HG02938 (cell line): Measurements from ENCODE around the gene CEP19.

Experiments
- ATAC-seq: cut with Tn5 transposase; IDR thresholded peaks from one replicate; pipeline ENCODE4 v1.9.1; 2021; ENCODE audit warnings: mild to moderate bottlenecking, moderate library complexity; ENCODE audit not compliant: unreplicated experiment

CEP19 gene

DNA sequence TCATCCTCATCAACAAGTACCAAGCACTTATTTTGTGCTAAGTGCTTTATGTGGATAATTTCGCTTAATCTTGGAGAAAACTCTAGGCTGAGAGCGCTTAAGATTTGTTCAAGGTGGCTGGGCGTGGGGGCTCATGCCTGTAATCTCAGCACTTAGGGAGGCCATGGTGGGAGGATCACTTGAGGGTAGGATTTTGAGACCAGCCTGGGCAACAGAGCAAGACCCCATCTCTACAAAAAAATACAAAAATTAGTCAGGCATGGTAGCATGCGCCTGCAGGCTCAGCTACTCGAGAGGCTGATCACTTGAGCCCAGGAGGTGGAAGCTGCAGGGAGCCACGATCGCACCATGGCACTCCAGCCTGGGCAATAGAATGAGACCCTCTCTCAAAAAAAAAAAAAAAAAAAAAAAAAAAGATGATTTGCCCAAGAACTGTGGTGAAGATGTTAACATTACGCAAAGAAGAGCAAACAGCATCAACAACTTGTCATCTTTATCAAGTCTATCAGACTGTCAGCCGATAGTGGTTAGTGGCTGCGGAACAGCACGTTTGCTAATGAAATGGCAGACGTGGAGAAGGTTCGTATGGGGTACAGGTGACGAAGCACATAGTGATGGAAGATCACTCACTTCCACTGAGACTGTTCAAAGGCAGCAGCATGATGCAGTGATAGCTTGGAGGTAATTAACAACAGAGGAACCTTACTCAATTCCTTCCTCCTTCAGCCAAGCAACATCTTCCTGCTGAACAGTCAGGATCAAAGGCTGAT is 44.8 kb downstream of the CEP19 start:
- no peak for ATAC-seq

DNA sequence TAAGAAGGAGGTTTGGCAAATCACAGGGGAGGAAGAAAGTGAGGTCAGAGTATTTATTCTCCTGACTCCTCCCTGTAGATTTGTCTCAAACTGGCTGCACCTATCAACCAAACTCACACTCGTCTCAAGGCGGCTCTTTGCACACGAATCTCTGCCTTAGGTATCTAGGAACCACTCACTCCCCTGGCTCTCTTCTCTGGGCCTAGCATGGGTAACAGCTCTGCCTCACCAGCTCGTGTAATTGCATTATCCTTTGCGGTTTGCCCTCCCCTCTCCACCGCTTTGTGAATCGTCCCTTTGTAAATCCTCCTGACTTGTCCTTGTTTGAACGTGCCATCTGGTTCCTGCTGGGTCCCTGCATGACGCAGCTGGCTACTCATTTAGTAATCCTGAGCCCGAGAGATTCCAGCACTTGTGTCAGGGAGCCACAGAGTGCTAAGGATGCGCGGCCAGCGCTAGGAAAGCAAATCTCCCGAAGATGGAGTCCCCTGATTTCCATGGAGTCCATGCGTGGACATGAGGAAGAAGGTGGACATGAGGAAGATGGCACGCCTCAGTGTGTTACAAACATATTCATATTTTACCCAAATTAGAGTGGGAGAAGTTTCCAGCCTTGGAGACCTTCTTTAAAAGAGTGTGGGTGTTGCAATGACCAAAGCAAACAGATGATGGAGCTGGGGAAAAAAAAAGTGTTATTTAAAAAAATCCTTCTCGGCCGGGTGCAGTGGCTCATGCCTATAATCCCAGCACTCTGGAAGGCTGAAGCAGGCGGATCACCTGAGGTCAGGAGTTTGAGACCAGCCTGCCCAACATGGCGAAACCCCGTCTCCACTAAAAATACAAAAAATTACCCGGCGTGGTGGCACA is 45.8 kb downstream of the CEP19 start:
- no peak for ATAC-seq

DNA sequence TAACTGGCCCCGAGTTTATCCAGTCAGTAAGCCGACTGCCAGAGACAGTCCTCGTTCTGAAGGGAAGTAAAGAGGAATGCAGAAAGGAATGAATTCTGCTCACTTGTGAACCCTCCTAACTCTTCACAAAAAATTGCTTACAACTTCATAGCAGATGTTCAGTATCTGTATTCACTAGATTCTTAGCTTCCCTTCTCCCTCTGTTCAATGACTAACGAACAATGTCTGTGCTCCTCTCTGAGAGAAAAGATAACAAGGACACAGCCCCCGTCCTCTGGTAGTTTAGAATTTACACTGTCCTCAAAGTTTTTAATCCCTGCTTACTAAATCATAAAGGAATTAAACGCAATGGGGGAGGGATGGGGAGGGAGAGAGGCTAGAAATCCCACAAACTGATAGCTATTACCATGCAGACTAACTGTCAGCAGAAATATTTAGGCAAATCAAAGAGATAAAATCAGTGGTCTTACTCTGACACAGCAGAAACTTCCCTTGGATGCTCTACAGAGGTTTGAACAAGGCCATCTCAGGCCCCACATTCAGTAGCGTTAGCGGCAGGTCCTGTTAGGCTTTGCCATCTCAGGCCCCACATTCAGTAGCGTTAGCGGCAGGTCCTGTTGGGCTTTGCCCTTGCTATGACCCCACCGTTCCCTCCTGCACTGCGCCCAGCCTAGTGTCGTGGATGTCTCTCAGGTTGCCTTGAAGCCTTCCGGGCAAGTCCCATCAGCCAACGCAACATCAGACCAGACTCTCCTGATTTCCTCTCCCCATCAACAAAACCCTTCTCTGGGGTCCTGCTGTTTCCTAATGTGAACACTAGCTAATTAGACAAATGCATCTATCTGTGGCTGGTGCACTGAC is 49.1 kb downstream of the CEP19 start:
- no peak for ATAC-seq

DNA sequence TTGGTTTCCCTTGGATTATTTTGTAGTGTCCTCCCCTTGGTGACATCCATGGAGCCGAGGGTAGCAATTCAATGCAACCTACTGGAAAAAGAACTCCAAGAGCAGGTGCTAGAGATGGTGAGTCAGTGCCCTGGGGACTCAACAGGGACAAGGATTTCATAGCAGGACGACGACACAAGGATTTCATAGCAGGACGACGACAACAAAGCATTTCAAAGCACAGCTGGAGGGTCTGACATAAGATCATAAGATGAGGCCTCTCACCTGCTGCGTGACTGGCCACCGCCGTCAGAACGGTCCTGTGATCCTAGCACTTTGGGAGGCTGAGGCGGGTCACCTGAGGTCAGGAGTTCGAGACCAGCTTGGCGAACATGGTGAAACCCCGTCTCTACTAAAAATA is 50.0 kb downstream of the CEP19 start:
- no peak for ATAC-seq

DNA sequence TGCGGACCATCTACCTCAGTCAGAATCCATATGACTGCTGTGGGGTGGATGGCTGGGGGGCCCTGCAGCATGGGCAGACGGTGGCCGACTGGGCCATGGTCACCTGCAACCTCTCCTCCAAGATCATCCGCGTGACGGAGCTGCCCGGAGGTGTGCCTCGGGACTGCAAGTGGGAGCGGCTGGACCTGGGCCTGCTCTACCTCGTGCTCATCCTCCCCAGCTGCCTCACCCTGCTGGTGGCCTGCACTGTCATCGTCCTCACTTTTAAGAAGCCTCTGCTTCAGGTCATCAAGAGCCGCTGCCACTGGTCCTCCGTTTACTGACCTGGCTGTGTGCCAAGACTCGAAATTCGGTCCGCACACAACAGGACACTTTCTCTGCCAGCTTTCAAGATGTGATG is 50.6 kb downstream of the CEP19 start:
- no peak for ATAC-seq

DNA sequence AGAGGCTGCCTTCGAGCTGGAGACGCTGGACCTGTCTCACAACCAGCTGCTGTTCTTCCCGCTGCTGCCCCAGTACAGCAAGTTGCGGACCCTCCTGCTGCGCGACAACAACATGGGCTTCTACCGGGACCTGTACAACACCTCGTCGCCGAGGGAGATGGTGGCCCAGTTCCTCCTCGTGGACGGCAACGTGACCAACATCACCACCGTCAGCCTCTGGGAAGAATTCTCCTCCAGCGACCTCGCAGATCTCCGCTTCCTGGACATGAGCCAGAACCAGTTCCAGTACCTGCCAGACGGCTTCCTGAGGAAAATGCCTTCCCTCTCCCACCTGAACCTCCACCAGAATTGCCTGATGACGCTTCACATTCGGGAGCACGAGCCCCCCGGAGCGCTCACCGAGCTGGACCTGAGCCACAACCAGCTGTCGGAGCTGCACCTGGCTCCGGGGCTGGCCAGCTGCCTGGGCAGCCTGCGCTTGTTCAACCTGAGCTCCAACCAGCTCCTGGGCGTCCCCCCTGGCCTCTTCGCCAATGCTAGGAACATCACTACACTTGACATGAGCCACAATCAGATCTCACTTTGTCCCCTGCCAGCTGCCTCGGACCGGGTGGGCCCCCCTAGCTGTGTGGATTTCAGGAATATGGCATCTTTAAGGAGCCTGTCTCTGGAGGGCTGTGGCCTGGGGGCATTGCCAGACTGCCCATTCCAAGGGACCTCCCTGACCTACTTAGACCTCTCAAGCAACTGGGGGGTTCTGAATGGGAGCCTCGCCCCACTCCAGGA is 51.5 kb downstream of the CEP19 start:
- no peak for ATAC-seq

DNA sequence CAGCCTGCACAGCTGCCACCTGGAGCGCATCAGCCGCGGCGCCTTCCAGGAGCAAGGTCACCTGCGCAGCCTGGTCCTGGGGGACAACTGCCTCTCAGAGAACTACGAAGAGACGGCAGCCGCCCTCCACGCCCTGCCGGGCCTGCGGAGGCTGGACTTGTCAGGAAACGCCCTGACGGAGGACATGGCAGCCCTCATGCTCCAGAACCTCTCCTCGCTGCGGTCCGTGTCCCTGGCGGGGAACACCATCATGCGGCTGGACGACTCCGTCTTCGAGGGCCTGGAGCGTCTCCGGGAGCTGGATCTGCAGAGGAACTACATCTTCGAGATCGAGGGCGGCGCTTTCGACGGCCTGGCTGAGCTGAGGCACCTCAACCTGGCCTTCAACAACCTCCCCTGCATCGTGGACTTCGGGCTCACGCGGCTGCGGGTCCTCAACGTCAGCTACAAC is 52.1 kb downstream of the CEP19 start:
- no peak for ATAC-seq
